Measurements from ENCODE around the gene VPS51. TPM values are rescaled to one million over a fixed set of nuclear protein-coding genes. Genes with fewer than 3 reads are reported as not detected.

Gene VPS51
- total and polyA plus RNA-seq, 2 of the 13 experiments (the other 11 are each of a cell fraction or from before 2014, with no cell fraction given), result 76.3 to 90.6 TPM

GRCh38 chr11:65065851-65066250 lies 30.2 kb upstream of the VPS51 start (continued):
- TF ChIP-seq, protein P1, sequence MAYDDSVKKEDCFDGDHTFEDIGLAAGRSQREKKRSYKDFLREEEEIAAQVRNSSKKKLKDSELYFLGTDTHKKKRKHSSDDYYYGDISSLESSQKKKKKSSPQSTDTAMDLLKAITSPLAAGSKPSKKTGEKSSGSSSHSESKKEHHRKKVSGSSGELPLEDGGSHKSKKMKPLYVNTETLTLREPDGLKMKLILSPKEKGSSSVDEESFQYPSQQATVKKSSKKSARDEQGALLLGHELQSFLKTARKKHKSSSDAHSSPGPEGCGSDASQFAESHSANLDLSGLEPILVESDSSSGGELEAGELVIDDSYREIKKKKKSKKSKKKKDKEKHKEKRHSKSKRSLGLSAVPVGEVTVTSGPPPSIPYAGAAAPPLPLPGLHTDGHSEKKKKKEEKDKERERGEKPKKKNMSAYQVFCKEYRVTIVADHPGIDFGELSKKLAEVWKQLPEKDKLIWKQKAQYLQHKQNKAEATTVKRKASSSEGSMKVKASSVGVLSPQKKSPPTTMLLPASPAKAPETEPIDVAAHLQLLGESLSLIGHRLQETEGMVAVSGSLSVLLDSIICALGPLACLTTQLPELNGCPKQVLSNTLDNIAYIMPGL (CRISPR knock-in tag; IDR thresholded peaks at IDR 0.05; ENCODE audit: borderline replicate concordance in 1 of 2, low read depth in 1 of 2), result 0 out of 4 replicates have a peak, but pooled peaks of 1 of the 2 experiments have one; percentile 28
- TF ChIP-seq MTERF4 (CRISPR knock-in tag; IDR thresholded peaks at IDR 0.05) (0 out of 2 replicates have a peak, but pooled peaks have one; percentile 10), PCBP2 (optimal IDR thresholded peaks at IDR 0.05; ENCODE audit: low read depth, low read length, poor library complexity, severe bottlenecking) (no peak), MYC (CRISPR knock-in tag; IDR thresholded peaks at IDR 0.05; ENCODE audit: borderline replicate concordance) (no peak), MAX (IDR thresholded peaks at IDR 0.05) (peak; percentile 11; the same call in 1 of the 2 replicates), IRF2 (CRISPR knock-in tag; IDR thresholded peaks at IDR 0.05) (no peak), ZNF772 (CRISPR knock-in tag; IDR thresholded peaks at IDR 0.05) (no peak; the same call in 1 of the 2 replicates), EP300 (IDR thresholded peaks at IDR 0.05; ENCODE audit: low read depth in 2 of 2, low read length in 2 of 2) (peak in 1 of 2 experiments; percentile 43; a peak in 1 of 4 replicates), EP300 (CRISPR knock-in tag; IDR thresholded peaks at IDR 0.05; ENCODE audit: borderline replicate concordance) (no peak), ZSCAN21 (CRISPR knock-in tag; IDR thresholded peaks at IDR 0.05; ENCODE audit: borderline replicate concordance) (0 out of 2 replicates have a peak, but pooled peaks have one; percentile 45), NONO (IDR thresholded peaks at IDR 0.05) (no peak), NONO (CRISPR knock-in tag; conservative IDR thresholded peaks at IDR 0.05) (0 out of 2 replicates have a peak, but pooled peaks have one; percentile 35)
- TF ChIP-seq, protein P2, sequence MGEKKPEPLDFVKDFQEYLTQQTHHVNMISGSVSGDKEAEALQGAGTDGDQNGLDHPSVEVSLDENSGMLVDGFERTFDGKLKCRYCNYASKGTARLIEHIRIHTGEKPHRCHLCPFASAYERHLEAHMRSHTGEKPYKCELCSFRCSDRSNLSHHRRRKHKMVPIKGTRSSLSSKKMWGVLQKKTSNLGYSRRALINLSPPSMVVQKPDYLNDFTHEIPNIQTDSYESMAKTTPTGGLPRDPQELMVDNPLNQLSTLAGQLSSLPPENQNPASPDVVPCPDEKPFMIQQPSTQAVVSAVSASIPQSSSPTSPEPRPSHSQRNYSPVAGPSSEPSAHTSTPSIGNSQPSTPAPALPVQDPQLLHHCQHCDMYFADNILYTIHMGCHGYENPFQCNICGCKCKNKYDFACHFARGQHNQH (CRISPR knock-in tag; IDR thresholded peaks at IDR 0.05), result 0 out of 2 replicates have a peak, but pooled peaks have one; percentile 12
